Endothelial cell of umbilical vein (primary cell): ENCODE results near the gene DLGAP4. TPM values are rescaled to one million over a fixed set of nuclear protein-coding genes. Genes with fewer than 3 reads are reported as not detected.

Source experiments
- BruUV-seq: library from RNA; stranded (reverse); fragments of 400-500 nt; replicated peaks from 2 replicates; lab custom pipeline; 2021; lab: Mats Ljungman, UMichigan
- CTCF ChIA-PET: fragments of 300-600, 350-600 bp; sonication (Branson Sonifier 250); formaldehyde crosslinking; loops from one replicate; lab custom pipeline; 2021; ENCODE audit warnings: antibody characterized with exemption, inconsistent platforms; lab: Charles Lee
- POLR2A ChIA-PET: fragments of 300-600, 350-600 bp; sonication (Branson Sonifier 250); formaldehyde crosslinking; loops from one replicate; lab custom pipeline; 2021; ENCODE audit warnings: antibody characterized with exemption, inconsistent platforms; lab: Charles Lee
- DNase-seq: peaks from one replicate; pipeline ENCODE4 v3.0.0-alpha.2; 2011; ENCODE audit warnings: low read depth, low spot score
- FAIRE-seq: peaks from 2 replicates; lab custom pipeline; 2011; peaks lifted over from hg19 to GRCh38; lab: Jason Lieb, UNC
- H2AFZ ChIP-seq: 2 replicates; pipeline ENCODE4 v1.6.0; 2012; ENCODE audit warnings: low read depth, low read length, control low read depth, inconsistent platforms
- H3K27ac ChIP-seq: 2 replicates; pipeline ENCODE4 v1.5.1; 2011; ENCODE audit warnings: low read depth, mild to moderate bottlenecking, control low read depth, low read length, moderate library complexity; ENCODE audit not compliant: insufficient read depth
- H3K27me3 ChIP-seq, 2 experiments: 2 replicates each; pipeline versions ENCODE4 v1.6.0 to v1.6.1; 2011; ENCODE audit warnings: low read length in 2 of 2, mixed read lengths in 1 of 2; ENCODE audit not compliant: control insufficient read depth in 2 of 2, insufficient read depth in 2 of 2
- H3K36me3 ChIP-seq, 2 experiments: 2 replicates in 1 of 2; 3 replicates in 1 of 2; pipeline ENCODE4 v1.5.1; 2011; ENCODE audit warnings: low read length in 2 of 2, mild to moderate bottlenecking in 1 of 2, moderate library complexity in 1 of 2; ENCODE audit not compliant: control insufficient read depth in 2 of 2, insufficient read depth in 2 of 2; ENCODE audit errors: extremely low read depth in 1 of 2
- H3K4me1 ChIP-seq: 3 replicates; pipeline ENCODE4 v1.5.1; 2011; ENCODE audit warnings: mild to moderate bottlenecking, low read length; ENCODE audit not compliant: control insufficient read depth, insufficient read depth; ENCODE audit errors: extremely low read depth
- H3K4me2 ChIP-seq: 2 replicates; pipeline ENCODE4 v1.6.1; 2011; ENCODE audit warnings: low read length, control low read depth, mixed read lengths; ENCODE audit not compliant: insufficient read depth
- H3K4me3 ChIP-seq, 3 experiments: fragments of 200-600 bp in 1 of 3; sonication (generic), shearing (Covaris generic) in 1 of 3; replicated peaks in 1 of 3; 2 replicates each; pipeline ENCODE4 v1.5.1; 2011 to 2016; ENCODE audit warnings: control low read depth in 3 of 3, low read length in 3 of 3, mild to moderate bottlenecking in 2 of 3, inconsistent platforms in 1 of 3, low read depth in 1 of 3, moderate library complexity in 1 of 3; ENCODE audit not compliant: insufficient read depth in 1 of 3
- H3K79me2 ChIP-seq: 2 replicates; pipeline ENCODE4 v1.6.0; 2012; ENCODE audit warnings: low read length, inconsistent platforms; ENCODE audit not compliant: control insufficient read depth, insufficient read depth
- H3K9ac ChIP-seq: replicated peaks from 2 replicates; pipeline ENCODE3; 2011; ENCODE audit warnings: low read length, control low read depth; ENCODE audit not compliant: insufficient read depth; ENCODE audit errors: extremely low read depth
- H3K9me1 ChIP-seq: replicated peaks from 3 replicates; pipeline ENCODE4 v1.6.0; 2011; ENCODE audit warnings: mild to moderate bottlenecking, low read length; ENCODE audit not compliant: control insufficient read depth, insufficient read depth; ENCODE audit errors: extremely low read depth
- H3K9me3 ChIP-seq: replicated peaks from 2 replicates; pipeline ENCODE4 v1.5.1; 2012; ENCODE audit warnings: low read length, inconsistent platforms; ENCODE audit not compliant: control insufficient read depth, insufficient read depth
- H4K20me1 ChIP-seq: replicated peaks from 2 replicates; pipeline ENCODE3; 2011; ENCODE audit warnings: mild to moderate bottlenecking, low read length; ENCODE audit not compliant: control insufficient read depth, insufficient read depth; ENCODE audit errors: extremely low read depth
- EZH2 ChIP-seq: IDR thresholded peaks from 2 replicates; pipeline ENCODE4 v1.6.1; 2012; ENCODE audit warnings: borderline replicate concordance, low read depth, mild to moderate bottlenecking, moderate library complexity, low read length, inconsistent platforms; ENCODE audit not compliant: severe bottlenecking
- FOS ChIP-seq: IDR thresholded peaks from 2 replicates; pipeline ENCODE4 v1.6.1; 2011; ENCODE audit warnings: mild to moderate bottlenecking, low read length, moderate library complexity, borderline replicate concordance; ENCODE audit not compliant: insufficient read depth
- GATA2 ChIP-seq: IDR thresholded peaks from 2 replicates; pipeline ENCODE4 v1.7.0; 2011; ENCODE audit warnings: low read depth, mild to moderate bottlenecking, moderate library complexity, mixed read lengths, low read length; ENCODE audit not compliant: insufficient read length, insufficient read depth
- JUN ChIP-seq: IDR thresholded peaks from 2 replicates; pipeline ENCODE4 v1.6.1; 2011; ENCODE audit warnings: borderline replicate concordance, low read depth; ENCODE audit not compliant: insufficient read length, insufficient read depth
- MYC ChIP-seq: IDR thresholded peaks from one replicate; pipeline ENCODE4 v1.6.1; 2011; ENCODE audit warnings: mild to moderate bottlenecking, low read depth, low read length
- POLR2A ChIP-seq: IDR thresholded peaks from 2 replicates; pipeline ENCODE4 v1.6.1; 2012; ENCODE audit warnings: low read depth, mild to moderate bottlenecking, control low read depth, low read length
- POLR2AphosphoS5 ChIP-seq: IDR thresholded peaks from 2 replicates; pipeline ENCODE4 v1.6.1; 2012; ENCODE audit warnings: low read depth, mild to moderate bottlenecking, control low read depth, low read length, moderate library complexity; ENCODE audit not compliant: insufficient read depth
- dilution Hi-C: fragments of 300-500 bp; cut with MboI; formaldehyde crosslinking; loops from one replicate; pipeline ENCODE4 v1.15.0; 2019; ENCODE audit warnings: low sequenced_read_pairs; ENCODE audit not compliant: extremely low pct_ligation_motif_present
- intact Hi-C: fragments of 100-400 bp; cut with micrococcal nuclease; formaldehyde crosslinking; loops from one replicate; pipeline ENCODE4 v1.10.0; 2022
- polyA plus RNA-seq, 4 experiments: library from polyadenylated mRNA; depleted of rRNA in 3 of 4; stranded (reverse) in 3 of 4; unstranded in 1 of 4; fragments of >200 nt; gene quantifications; 2 replicates each; pipeline versions ENCODE4 v1.2.1 to v1.2.3, GENCODE V29; 2011 to 2012; ENCODE audit warnings: missing spikeins in 1 of 4
- total RNA-seq: library from RNA; stranded (reverse); gene quantifications from 2 replicates; pipeline ENCODE4 v1.2.3, GENCODE V29; 2021
- TF ChIP-seq, protein P1 (sequence below): IDR thresholded peaks from 2 replicates; pipeline ENCODE4 v1.6.1; 2011; ENCODE audit not compliant: insufficient read depth, insufficient read length
- TF ChIP-seq, protein P2 (sequence below), 2 donors: IDR thresholded peaks; 1 replicate in 1 of 2; 2 replicates in 1 of 2; pipeline ENCODE4 v1.5.1; 2011; ENCODE audit warnings: low read length in 2 of 2, mild to moderate bottlenecking in 2 of 2, moderate library complexity in 2 of 2, control low read depth in 1 of 2, inconsistent platforms in 1 of 2, low read depth in 1 of 2; ENCODE audit not compliant: insufficient read depth in 1 of 2; ENCODE audit errors: extremely low read depth in 1 of 2

The DLGAP4 gene
- total and polyA plus RNA-seq, 2 donors (not counting 3 experiments of a cell fraction or from before 2014, with no cell fraction given): 57.5 to 125 TPM

DNA sequence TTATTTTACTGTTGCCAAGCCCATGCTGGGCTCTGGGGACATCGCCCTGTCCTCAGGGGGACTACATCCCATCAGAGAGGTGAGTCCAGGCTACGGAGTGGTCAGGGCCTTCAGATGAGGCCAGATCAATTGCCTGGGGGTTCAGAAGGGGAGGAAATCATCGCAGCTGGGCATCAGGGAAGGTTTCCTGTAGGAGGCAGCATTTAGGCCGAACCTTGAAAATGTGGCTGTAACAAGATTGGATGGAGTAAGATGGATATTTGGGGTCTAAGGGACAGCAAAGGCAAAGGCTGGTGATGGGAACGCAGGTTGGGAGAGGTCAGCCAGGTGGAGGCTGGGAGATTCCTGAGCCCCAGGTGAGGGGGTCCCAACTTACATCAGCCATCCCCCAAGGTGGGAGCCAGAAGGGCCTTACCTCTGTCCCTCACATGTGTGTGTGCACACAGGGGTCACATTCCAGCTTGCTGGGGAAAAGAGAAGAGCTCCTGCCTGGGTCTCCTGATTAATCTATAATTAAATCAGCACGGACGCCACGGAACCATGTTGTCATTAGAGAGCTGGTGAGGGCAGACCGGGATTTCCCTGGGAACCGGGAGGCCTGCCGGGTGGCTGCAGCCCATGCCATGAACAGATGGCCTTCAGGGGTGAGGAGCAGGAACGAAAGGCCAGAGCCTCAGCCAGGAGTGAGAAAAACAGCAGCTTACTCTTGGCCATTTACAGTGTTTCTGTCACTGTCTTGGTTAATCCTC is 30.5 kb upstream of the DLGAP4 start:
- no peak for FAIRE-seq
- BruUV-seq: no TSS peak
- no peak overlapping the region for H3K9ac ChIP-seq
- H4K20me1 ChIP-seq: no peaks in the 10 kb centered on the region
- ChIA-PET CTCF (interaction anchor here (0.5 to 2.1 kb wide), 5 partner anchors 12 to 164 kb away, joined by 3 to 8 read pairs (median 3); no protein-coding TSS in a partner anchor), POLR2A (no interaction called here)
- H3K9me1 ChIP-seq: no peaks in the 10 kb centered on the region
- peaks cover 0 to 3% of the 10 kb centered on the region in 2 experiments for H3K27me3 ChIP-seq
- H3K27ac ChIP-seq: no peak overlapping the region
- no peak for TF ChIP-seq POLR2A
- TF ChIP-seq, protein P1, sequence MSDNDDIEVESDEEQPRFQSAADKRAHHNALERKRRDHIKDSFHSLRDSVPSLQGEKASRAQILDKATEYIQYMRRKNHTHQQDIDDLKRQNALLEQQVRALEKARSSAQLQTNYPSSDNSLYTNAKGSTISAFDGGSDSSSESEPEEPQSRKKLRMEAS: no peak
- TF ChIP-seq FOS: no peak
- TF ChIP-seq, protein P2, sequence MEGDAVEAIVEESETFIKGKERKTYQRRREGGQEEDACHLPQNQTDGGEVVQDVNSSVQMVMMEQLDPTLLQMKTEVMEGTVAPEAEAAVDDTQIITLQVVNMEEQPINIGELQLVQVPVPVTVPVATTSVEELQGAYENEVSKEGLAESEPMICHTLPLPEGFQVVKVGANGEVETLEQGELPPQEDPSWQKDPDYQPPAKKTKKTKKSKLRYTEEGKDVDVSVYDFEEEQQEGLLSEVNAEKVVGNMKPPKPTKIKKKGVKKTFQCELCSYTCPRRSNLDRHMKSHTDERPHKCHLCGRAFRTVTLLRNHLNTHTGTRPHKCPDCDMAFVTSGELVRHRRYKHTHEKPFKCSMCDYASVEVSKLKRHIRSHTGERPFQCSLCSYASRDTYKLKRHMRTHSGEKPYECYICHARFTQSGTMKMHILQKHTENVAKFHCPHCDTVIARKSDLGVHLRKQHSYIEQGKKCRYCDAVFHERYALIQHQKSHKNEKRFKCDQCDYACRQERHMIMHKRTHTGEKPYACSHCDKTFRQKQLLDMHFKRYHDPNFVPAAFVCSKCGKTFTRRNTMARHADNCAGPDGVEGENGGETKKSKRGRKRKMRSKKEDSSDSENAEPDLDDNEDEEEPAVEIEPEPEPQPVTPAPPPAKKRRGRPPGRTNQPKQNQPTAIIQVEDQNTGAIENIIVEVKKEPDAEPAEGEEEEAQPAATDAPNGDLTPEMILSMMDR (IDR thresholded peaks at IDR 0.05; ENCODE audit: extremely low read depth in 1 of 2, insufficient read depth in 1 of 2, low read depth in 1 of 2, low read length in 2 of 2): no peak
- TF ChIP-seq POLR2AphosphoS5: no peak
- no peak for TF ChIP-seq JUN
- no peak for TF ChIP-seq GATA2
- no peak for TF ChIP-seq EZH2
- no peak for TF ChIP-seq MYC
- H3K9me3 ChIP-seq: no peaks in the 10 kb centered on the region
- DNase-seq: no peak
- H3K4me2 ChIP-seq: no peak overlapping the region
- no peaks in the 10 kb centered on the region for H3K79me2 ChIP-seq
- dilution Hi-C loops: no loop called here
- intact Hi-C loops: loop anchor here (10.0 kb wide), 1 partner anchor 119 kb away; no protein-coding TSS in a partner anchor
- H3K4me1 ChIP-seq: no peaks in the 10 kb centered on the region
- no peak overlapping the region for H2AFZ ChIP-seq
- no peaks in the 10 kb centered on the region for H3K36me3 ChIP-seq
- no peak overlapping the region for H3K4me3 ChIP-seq
